Measurements from ENCODE around the gene POU3F1. TPM values are rescaled to one million over a fixed set of nuclear protein-coding genes. Genes with fewer than 3 reads are reported as not detected.

Gene POU3F1
- total RNA-seq, 4 donors from 2014 or later = not detected

DNA sequence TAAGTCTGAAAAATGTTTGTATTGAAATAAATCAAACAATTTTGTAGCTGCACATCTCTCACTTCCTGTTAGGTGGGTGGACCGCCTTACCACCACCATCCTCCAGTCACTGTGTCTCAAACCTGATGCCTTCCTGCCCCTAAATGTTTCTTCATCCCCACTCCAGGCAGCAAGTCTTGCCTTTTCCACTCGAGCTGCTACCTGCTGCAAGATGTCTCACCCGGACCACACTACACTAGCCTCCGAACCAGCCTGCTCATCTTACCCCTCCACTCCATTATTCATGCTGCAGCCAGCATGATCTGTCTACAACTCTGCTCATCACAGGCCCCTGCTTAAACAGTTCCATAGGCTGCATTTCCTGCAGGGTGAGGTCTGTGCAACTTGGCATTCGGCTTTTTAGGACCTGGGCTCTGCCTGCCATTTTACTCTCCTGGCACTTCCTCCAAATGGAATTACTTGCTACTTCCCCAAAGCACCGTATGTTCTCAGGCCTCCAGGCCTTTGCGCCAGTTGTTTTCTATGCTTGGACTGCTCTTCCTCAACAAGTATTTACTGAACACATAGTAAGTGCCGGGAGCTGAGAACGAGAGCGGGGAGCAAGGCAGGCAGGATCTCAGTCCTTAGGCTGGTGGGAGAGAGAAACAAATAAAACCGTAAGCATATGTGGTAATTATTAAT is 51.6 kb downstream of the POU3F1 start:
- TF ChIP-seq, protein P1, sequence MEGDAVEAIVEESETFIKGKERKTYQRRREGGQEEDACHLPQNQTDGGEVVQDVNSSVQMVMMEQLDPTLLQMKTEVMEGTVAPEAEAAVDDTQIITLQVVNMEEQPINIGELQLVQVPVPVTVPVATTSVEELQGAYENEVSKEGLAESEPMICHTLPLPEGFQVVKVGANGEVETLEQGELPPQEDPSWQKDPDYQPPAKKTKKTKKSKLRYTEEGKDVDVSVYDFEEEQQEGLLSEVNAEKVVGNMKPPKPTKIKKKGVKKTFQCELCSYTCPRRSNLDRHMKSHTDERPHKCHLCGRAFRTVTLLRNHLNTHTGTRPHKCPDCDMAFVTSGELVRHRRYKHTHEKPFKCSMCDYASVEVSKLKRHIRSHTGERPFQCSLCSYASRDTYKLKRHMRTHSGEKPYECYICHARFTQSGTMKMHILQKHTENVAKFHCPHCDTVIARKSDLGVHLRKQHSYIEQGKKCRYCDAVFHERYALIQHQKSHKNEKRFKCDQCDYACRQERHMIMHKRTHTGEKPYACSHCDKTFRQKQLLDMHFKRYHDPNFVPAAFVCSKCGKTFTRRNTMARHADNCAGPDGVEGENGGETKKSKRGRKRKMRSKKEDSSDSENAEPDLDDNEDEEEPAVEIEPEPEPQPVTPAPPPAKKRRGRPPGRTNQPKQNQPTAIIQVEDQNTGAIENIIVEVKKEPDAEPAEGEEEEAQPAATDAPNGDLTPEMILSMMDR (IDR thresholded peaks at IDR 0.05) = no peak
- no peak for TF ChIP-seq POLR2A (IDR thresholded peaks at IDR 0.05)
- H3K9me3 ChIP-seq = no peaks in the 10 kb centered on the region
- H3K27ac ChIP-seq = peak overlapping the region in 3 of 4 donors; percentile 55 to 84 (median 78)
- DNase-seq = no peak
- H3K4me1 ChIP-seq = peaks cover 0 to 43% (median 0%) of the 10 kb centered on the region in 4 donors
- H3K36me3 ChIP-seq = no peaks in the 10 kb centered on the region
- H3K4me3 ChIP-seq = peak overlapping the region in 2 of 4 donors; percentile 57 to 59
- no peaks in the 10 kb centered on the region for H3K27me3 ChIP-seq

Small RNA genes within 50 kb of the gene (small RNA-seq; reads per million reads assigned to genes)
- 0 reads per million in 2 donors for gene MIR3659

Other genes with a start within 250 kb of the POU3F1 start
- gene C1orf122, start 239.0 kb downstream of the POU3F1 start, total RNA-seq = 100 to 1,000 TPM in 1 of 4 donors, 10 to 100 TPM in 3; 27.2 to 178 (median 39.6) TPM
- 10 to 100 TPM in 2 of 4 donors, 1 to 10 TPM in 2; 8.1 to 12.9 (median 9.7) TPM for gene YRDC, start 238.6 kb downstream of the POU3F1 start, total RNA-seq
- gene MTF1, start 187.2 kb downstream of the POU3F1 start, total RNA-seq = 1 to 10 TPM; 4.1 to 9.5 (median 8.1) TPM
- gene INPP5B, start 99.7 kb downstream of the POU3F1 start, total RNA-seq = 10 to 100 TPM; 24.7 to 56.9 (median 35.3) TPM
- 100 to 1,000 TPM in 1 of 4 donors, 10 to 100 TPM in 3; 29.9 to 144 (median 36.0) TPM for gene SF3A3, start 56.8 kb downstream of the POU3F1 start, total RNA-seq
- 10 to 100 TPM in 1 of 4 donors, 1 to 10 TPM in 3; 3.3 to 13.2 (median 4.9) TPM for gene FHL3, start 41.3 kb downstream of the POU3F1 start, total RNA-seq
- gene UTP11, start 34.1 kb downstream of the POU3F1 start, total RNA-seq = 10 to 100 TPM in 3 of 4 donors, 1 to 10 TPM in 1; 8.9 to 23.1 (median 18.8) TPM

All from Peyer's patch (tissue), 4 donors.